Ovary (tissue), 3 donors: ENCODE measurements around the gene PREB.

Experiments used
- CTCF ChIP-seq, 3 donors: fragments of 450-650 bp in 2 of 3; fragments of 200-600 bp in 1 of 3; IDR thresholded peaks; one replicate each; pipeline versions ENCODE4 v1.5.1 to v1.8.0; 2016 to 2022; ENCODE audit warnings: antibody characterized with exemption in 3 of 3, mild to moderate bottlenecking in 1 of 3
- EP300 ChIP-seq: sonication (generic); formaldehyde crosslinking; IDR thresholded peaks from one replicate; pipeline ENCODE4 v1.6.1; 2017; ENCODE audit warnings: antibody characterized with exemption
- POLR2A ChIP-seq: fragments of 450-650 bp; IDR thresholded peaks from one replicate; pipeline ENCODE4 v1.6.1; 2017; ENCODE audit warnings: antibody characterized with exemption, mild to moderate bottlenecking, moderate library complexity
- donor health status: DM: no; HTN: no; CAD: no.

- TF ChIP-seq POLR2A (no peak), CTCF (IDR thresholded peaks at IDR 0.05) (no peak), EP300 (no peak)
Measured at GRCh38 chr2:27160191-27160590, 25.8 kb upstream of the PREB start.
